ENCODE results near the gene ADAT2. TPM values are rescaled to one million over a fixed set of nuclear protein-coding genes. Genes with fewer than 3 reads are reported as not detected.
"Not testable (repeated sequence)": the region's sequence is repeated elsewhere in the genome, so short reads cannot be mapped to it uniquely, and the experiment has no call there.

The ADAT2 gene
- total RNA-seq, result 8.1 TPM

- H3K4me1 ChIP-seq (ENCODE audit: insufficient read depth, low read length), result peaks cover 21% of the 10 kb centered on the region
- H3K27me3 ChIP-seq (ENCODE audit: insufficient read depth, low read length), result no peaks in the 10 kb centered on the region
- no peaks in the 10 kb centered on the region for H3K9me3 ChIP-seq (ENCODE audit: low read depth, low read length)
- H3K4me3 ChIP-seq (ENCODE audit: low read length), result peak within 1 kb of the TSS; percentile 85
Measured at GRCh38 chr6:143450453-143451371, at the start of gene ADAT2, which contains the start of gene PEX3. ADAT2 (minus strand) TSS chr6:143450695; CDS start chr6:143450658, 37 bp downstream. PEX3 (plus strand) TSS chr6:143450805; CDS start chr6:143451043, 238 bp downstream.

GRCh38 chr6:143498428-143498827 lies 47.9 kb upstream of the ADAT2 start:
- no peaks in the 10 kb centered on the region for H3K9me3 ChIP-seq (ENCODE audit: low read depth, low read length)
- H3K4me1 ChIP-seq (ENCODE audit: insufficient read depth, low read length), result peaks cover 4% of the 10 kb centered on the region
- no peak overlapping the region for H3K4me3 ChIP-seq (ENCODE audit: low read length)
- no peaks in the 10 kb centered on the region for H3K27me3 ChIP-seq (ENCODE audit: insufficient read depth, low read length)

- Histone ChIP-seq H3K4me3 (ENCODE audit: low read length) (no peak overlapping the region), H3K9me3 (ENCODE audit: low read depth, low read length) (no peaks in the 10 kb centered on the region), H3K4me1 (ENCODE audit: insufficient read depth, low read length) (peaks cover 4% of the 10 kb centered on the region), H3K27me3 (ENCODE audit: insufficient read depth, low read length) (no peaks in the 10 kb centered on the region)
Measured at GRCh38 chr6:143496974-143497373, 46.5 kb upstream of the ADAT2 start.

- no peak overlapping the region for H3K4me3 ChIP-seq (ENCODE audit: low read length)
Measured at GRCh38 chr6:143490775-143491174, 40.3 kb upstream of the ADAT2 start.

GRCh38 chr6:143490244-143490643 lies 39.7 kb upstream of the ADAT2 start:
- no peaks in the 10 kb centered on the region for H3K4me1 ChIP-seq (ENCODE audit: insufficient read depth, low read length)
- H3K9me3 ChIP-seq (ENCODE audit: low read depth, low read length), result no peaks in the 10 kb centered on the region
- H3K4me3 ChIP-seq (ENCODE audit: low read length), result no peak overlapping the region
- H3K27me3 ChIP-seq (ENCODE audit: insufficient read depth, low read length), result no peaks in the 10 kb centered on the region

More at GRCh38 chr6:143490775-143491174, 40.3 kb upstream of the ADAT2 start:
- no peaks in the 10 kb centered on the region for H3K4me1 ChIP-seq (ENCODE audit: insufficient read depth, low read length)
- no peaks in the 10 kb centered on the region for H3K9me3 ChIP-seq (ENCODE audit: low read depth, low read length)
- H3K27me3 ChIP-seq (ENCODE audit: insufficient read depth, low read length), result no peaks in the 10 kb centered on the region

- H3K9me3 ChIP-seq (ENCODE audit: low read depth, low read length), result no peaks in the 10 kb centered on the region
- H3K27me3 ChIP-seq (ENCODE audit: insufficient read depth, low read length), result no peaks in the 10 kb centered on the region
- H3K4me1 ChIP-seq (ENCODE audit: insufficient read depth, low read length), result no peaks in the 10 kb centered on the region
- no peak overlapping the region for H3K4me3 ChIP-seq (ENCODE audit: low read length)
Measured at GRCh38 chr6:143486752-143487151, 36.3 kb upstream of the ADAT2 start.

GRCh38 chr6:143485967-143486366 lies 35.5 kb upstream of the ADAT2 start:
- Histone ChIP-seq H3K4me3 (ENCODE audit: low read length) (no peak overlapping the region), H3K27me3 (ENCODE audit: insufficient read depth, low read length) (no peaks in the 10 kb centered on the region), H3K4me1 (ENCODE audit: insufficient read depth, low read length) (no peaks in the 10 kb centered on the region), H3K9me3 (ENCODE audit: low read depth, low read length) (no peaks in the 10 kb centered on the region)

GRCh38 chr6:143482593-143482992 lies 32.1 kb upstream of the ADAT2 start:
- Histone ChIP-seq H3K4me3 (ENCODE audit: low read length) (no peak overlapping the region), H3K27me3 (ENCODE audit: insufficient read depth, low read length) (no peaks in the 10 kb centered on the region)

GRCh38 chr6:143478479-143479062 lies 28.1 kb upstream of the ADAT2 start:
- no peak overlapping the region for H3K4me3 ChIP-seq (ENCODE audit: low read length)
- H3K4me1 ChIP-seq (ENCODE audit: insufficient read depth, low read length), result no peaks in the 10 kb centered on the region
- H3K9me3 ChIP-seq (ENCODE audit: low read depth, low read length), result no peaks in the 10 kb centered on the region
- H3K27me3 ChIP-seq (ENCODE audit: insufficient read depth, low read length), result no peaks in the 10 kb centered on the region

More at GRCh38 chr6:143482593-143482992, 32.1 kb upstream of the ADAT2 start:
- H3K9me3 ChIP-seq (ENCODE audit: low read depth, low read length), result no peaks in the 10 kb centered on the region
- no peaks in the 10 kb centered on the region for H3K4me1 ChIP-seq (ENCODE audit: insufficient read depth, low read length)

- Histone ChIP-seq H3K27me3 (ENCODE audit: insufficient read depth, low read length) (no peaks in the 10 kb centered on the region), H3K4me3 (ENCODE audit: low read length) (no peak overlapping the region), H3K9me3 (ENCODE audit: low read depth, low read length) (no peaks in the 10 kb centered on the region), H3K4me1 (ENCODE audit: insufficient read depth, low read length) (no peaks in the 10 kb centered on the region)
Measured at GRCh38 chr6:143476545-143476944, 26.1 kb upstream of the ADAT2 start.

- no peaks in the 10 kb centered on the region for H3K9me3 ChIP-seq (ENCODE audit: low read depth, low read length)
- H3K4me1 ChIP-seq (ENCODE audit: insufficient read depth, low read length), result no peaks in the 10 kb centered on the region
- H3K4me3 ChIP-seq (ENCODE audit: low read length), result no peak overlapping the region
- no peaks in the 10 kb centered on the region for H3K27me3 ChIP-seq (ENCODE audit: insufficient read depth, low read length)
Measured at GRCh38 chr6:143471822-143472221, 21.3 kb upstream of the ADAT2 start.

GRCh38 chr6:143468823-143469222 lies 18.3 kb upstream of the ADAT2 start:
- H3K9me3 ChIP-seq (ENCODE audit: low read depth, low read length); H3K27me3 ChIP-seq (ENCODE audit: insufficient read depth, low read length); H3K4me1 ChIP-seq (ENCODE audit: insufficient read depth, low read length); H3K4me3 ChIP-seq (ENCODE audit: low read length): not testable (repeated sequence)

- no peak overlapping the region for H3K4me3 ChIP-seq (ENCODE audit: low read length)
- no peaks in the 10 kb centered on the region for H3K27me3 ChIP-seq (ENCODE audit: insufficient read depth, low read length)
- no peaks in the 10 kb centered on the region for H3K9me3 ChIP-seq (ENCODE audit: low read depth, low read length)
- no peaks in the 10 kb centered on the region for H3K4me1 ChIP-seq (ENCODE audit: insufficient read depth, low read length)
Measured at GRCh38 chr6:143468026-143468425, 17.5 kb upstream of the ADAT2 start.

- Histone ChIP-seq H3K27me3 (ENCODE audit: insufficient read depth, low read length) (no peaks in the 10 kb centered on the region), H3K4me3 (ENCODE audit: low read length) (no peak overlapping the region), H3K9me3 (ENCODE audit: low read depth, low read length) (no peaks in the 10 kb centered on the region), H3K4me1 (ENCODE audit: insufficient read depth, low read length) (no peaks in the 10 kb centered on the region)
Measured at GRCh38 chr6:143465546-143465945, 15.1 kb upstream of the ADAT2 start.

GRCh38 chr6:143457563-143458359 lies 7.3 kb upstream of the ADAT2 start:
- no peaks in the 10 kb centered on the region for H3K27me3 ChIP-seq (ENCODE audit: insufficient read depth, low read length)
- no peaks in the 10 kb centered on the region for H3K9me3 ChIP-seq (ENCODE audit: low read depth, low read length)
- no peak overlapping the region for H3K4me3 ChIP-seq (ENCODE audit: low read length)
- no peaks in the 10 kb centered on the region for H3K4me1 ChIP-seq (ENCODE audit: insufficient read depth, low read length)

Measured in mononuclear cell (primary cell).